Esophagus muscularis mucosa (tissue), 4 donors: ENCODE data around the gene NAT9. TPM values are rescaled to one million over a fixed set of nuclear protein-coding genes. Genes with fewer than 3 reads are reported as not detected.

Source experiments
- DNase-seq: peaks from one replicate; pipeline ENCODE4 v3.0.0-alpha.2; 2017; ENCODE audit errors: extremely low spot score
- H3K27ac ChIP-seq, 4 donors: fragments of 200-600 bp; sonication (generic); replicated peaks in 1 of 4; 1 replicate in 3 of 4; 2 replicates in 1 of 4; pipeline ENCODE4 v1.5.1; 2016 to 2019; ENCODE audit warnings: mild to moderate bottlenecking in 1 of 4
- H3K27me3 ChIP-seq, 4 donors: fragments of 200-600 bp; sonication (generic); one replicate each; pipeline versions ENCODE4 v1.5.1 to v1.6.0; 2016 to 2019
- H3K36me3 ChIP-seq, 4 donors: fragments of 200-600 bp; sonication (generic); one replicate each; pipeline ENCODE4 v1.5.1; 2016 to 2019
- H3K4me1 ChIP-seq, 4 donors: fragments of 200-600 bp; sonication (generic); one replicate each; pipeline ENCODE4 v1.5.1; 2016 to 2019
- H3K4me3 ChIP-seq, 4 donors: fragments of 200-600 bp; sonication (generic); 1 replicate in 2 of 4; 2 replicates in 2 of 4; pipeline ENCODE4 v1.5.1; 2016 to 2019; ENCODE audit warnings: mild to moderate bottlenecking in 4 of 4, moderate library complexity in 1 of 4
- H3K9me3 ChIP-seq, 4 donors: fragments of 200-600 bp; sonication (generic); 1 replicate in 3 of 4; 2 replicates in 1 of 4; pipeline ENCODE4 v1.5.1; 2016 to 2019
- EP300 ChIP-seq: sonication (generic); formaldehyde crosslinking; IDR thresholded peaks from one replicate; pipeline ENCODE4 v1.6.1; 2017; ENCODE audit warnings: antibody characterized with exemption
- POLR2A ChIP-seq: fragments of 450-650 bp; IDR thresholded peaks from one replicate; pipeline ENCODE4 v1.6.1; 2017; ENCODE audit warnings: antibody characterized with exemption, moderate library complexity, mild to moderate bottlenecking, low read depth
- POLR2AphosphoS5 ChIP-seq, 2 donors: sonication (generic); formaldehyde crosslinking; IDR thresholded peaks; one replicate each; pipeline ENCODE4 v1.6.1; 2017; ENCODE audit warnings: antibody characterized with exemption in 2 of 2
- WGBS: methylation state at CpG from one replicate; pipeline ENCODE4 v1.1.5; 2018; 5-methylcytosine and 5-hydroxymethylcytosine counted together
- intact Hi-C: fragments of 100-400 bp; cut with DNase I; formaldehyde crosslinking; loops from one replicate; pipeline ENCODE4 v1.15.1; 2023
- total RNA-seq, 4 donors: library from RNA; depleted of rRNA; stranded (reverse); fragments of >200 nt; gene quantifications; one replicate each; pipeline versions ENCODE4 v1.1.0 to v1.2.1, GENCODE V29; 2016
- TF ChIP-seq, protein P1 (sequence below), 3 experiments: fragments of 200-600 bp in 2 of 3; fragments of 450-650 bp in 1 of 3; sonication (generic) in 2 of 3; IDR thresholded peaks; one replicate each; pipeline ENCODE4 v1.5.1; 2017 to 2019; ENCODE audit warnings: antibody characterized with exemption in 3 of 3, mild to moderate bottlenecking in 2 of 3, moderate library complexity in 1 of 3

NAT9 gene
- total RNA-seq, 4 donors from 2014 or later, result 10.4 to 22.4 (median 17.7) TPM

DNA sequence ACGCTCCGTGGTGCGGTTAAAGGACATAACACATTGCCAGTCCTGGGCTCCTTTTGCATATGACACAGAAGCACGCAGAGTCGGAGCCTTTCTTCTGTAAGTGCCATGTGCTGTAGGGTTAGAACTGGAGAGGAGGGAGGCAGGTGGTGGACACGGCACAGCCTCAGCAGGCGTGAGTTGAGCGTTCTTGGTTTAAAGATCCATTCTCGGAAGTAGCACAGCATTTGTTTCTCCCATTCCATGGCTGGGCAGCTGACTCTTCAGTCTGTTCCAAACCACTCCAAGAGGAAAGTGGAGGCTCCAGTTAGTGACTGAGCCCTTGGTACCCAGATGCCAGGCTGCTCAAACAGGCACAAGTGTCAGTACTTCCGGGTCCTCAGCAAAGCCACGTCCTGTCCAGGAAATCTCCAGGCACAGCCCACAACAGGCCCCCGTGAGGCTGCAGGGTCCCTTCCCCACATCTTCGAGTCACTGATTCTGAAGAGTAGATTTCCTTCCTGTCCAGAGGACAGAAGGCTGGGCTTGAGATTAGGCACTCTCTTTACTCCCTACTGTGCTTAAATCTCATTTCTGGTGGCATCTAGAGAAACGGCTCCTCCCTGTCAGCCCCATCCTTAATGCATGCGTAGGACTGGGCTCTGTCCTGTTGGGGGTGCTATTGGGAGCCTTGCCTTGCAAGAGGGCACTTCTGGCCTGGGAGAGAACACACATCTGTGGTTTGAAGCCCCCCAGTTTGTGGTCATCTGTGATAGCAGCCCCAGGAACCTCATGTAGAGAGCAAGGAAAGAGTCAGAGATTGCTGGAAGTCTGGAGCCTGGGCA lies 39.6 kb upstream of the NAT9 start:
- intact Hi-C loops, result no loop called here
- peaks cover 2 to 44% (median 26%) of the 10 kb centered on the region in 4 donors for H3K36me3 ChIP-seq
- WGBS, result 89% methylated on average over 15 of the region's 15 CpGs

DNA sequence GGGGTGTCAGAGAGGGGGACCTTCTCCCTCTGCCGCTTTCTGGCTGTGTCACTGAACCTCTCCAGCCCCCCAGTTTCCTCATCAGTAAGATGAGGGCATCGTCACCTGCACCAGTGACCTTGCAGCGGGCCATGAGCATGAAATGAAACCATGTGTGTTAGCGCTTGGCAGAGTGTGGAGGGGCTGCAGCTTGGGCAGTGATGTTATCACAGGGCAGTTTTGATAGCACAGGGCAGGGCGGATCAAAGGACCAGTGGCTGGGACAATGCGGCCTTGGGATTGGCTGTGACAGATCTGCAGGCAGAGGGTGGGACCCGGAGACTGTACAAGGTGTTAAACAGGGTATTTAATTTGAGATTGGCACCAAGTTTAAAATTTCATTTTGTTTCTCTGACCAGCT lies 38.9 kb upstream of the NAT9 start:
- no peak for TF ChIP-seq EP300
- no peak for TF ChIP-seq POLR2A
- TF ChIP-seq, protein P1, sequence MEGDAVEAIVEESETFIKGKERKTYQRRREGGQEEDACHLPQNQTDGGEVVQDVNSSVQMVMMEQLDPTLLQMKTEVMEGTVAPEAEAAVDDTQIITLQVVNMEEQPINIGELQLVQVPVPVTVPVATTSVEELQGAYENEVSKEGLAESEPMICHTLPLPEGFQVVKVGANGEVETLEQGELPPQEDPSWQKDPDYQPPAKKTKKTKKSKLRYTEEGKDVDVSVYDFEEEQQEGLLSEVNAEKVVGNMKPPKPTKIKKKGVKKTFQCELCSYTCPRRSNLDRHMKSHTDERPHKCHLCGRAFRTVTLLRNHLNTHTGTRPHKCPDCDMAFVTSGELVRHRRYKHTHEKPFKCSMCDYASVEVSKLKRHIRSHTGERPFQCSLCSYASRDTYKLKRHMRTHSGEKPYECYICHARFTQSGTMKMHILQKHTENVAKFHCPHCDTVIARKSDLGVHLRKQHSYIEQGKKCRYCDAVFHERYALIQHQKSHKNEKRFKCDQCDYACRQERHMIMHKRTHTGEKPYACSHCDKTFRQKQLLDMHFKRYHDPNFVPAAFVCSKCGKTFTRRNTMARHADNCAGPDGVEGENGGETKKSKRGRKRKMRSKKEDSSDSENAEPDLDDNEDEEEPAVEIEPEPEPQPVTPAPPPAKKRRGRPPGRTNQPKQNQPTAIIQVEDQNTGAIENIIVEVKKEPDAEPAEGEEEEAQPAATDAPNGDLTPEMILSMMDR (IDR thresholded peaks at IDR 0.05), result no peak
- no peak for TF ChIP-seq POLR2AphosphoS5 (IDR thresholded peaks at IDR 0.05)
- WGBS, result 95% methylated on average over 7 of the region's 7 CpGs
- DNase-seq, result no peak
- H3K9me3 ChIP-seq, result no peaks in the 10 kb centered on the region
- no peak overlapping the region for H3K4me3 ChIP-seq
- peaks cover 10 to 20% (median 17%) of the 10 kb centered on the region in 4 donors for H3K4me1 ChIP-seq
- H3K36me3 ChIP-seq, result peaks cover 0 to 37% (median 21%) of the 10 kb centered on the region in 4 donors
- no peaks in the 10 kb centered on the region for H3K27me3 ChIP-seq
- intact Hi-C loops, result no loop called here
- H3K27ac ChIP-seq, result no peak overlapping the region

More for the DNA sequence above, 39.6 kb upstream of the NAT9 start:
- H3K27me3 ChIP-seq, result no peaks in the 10 kb centered on the region
- H3K4me3 ChIP-seq, result no peak overlapping the region
- TF ChIP-seq POLR2A, result no peak
- TF ChIP-seq EP300, result no peak
- TF ChIP-seq, protein P1 (IDR thresholded peaks at IDR 0.05), result no peak
- TF ChIP-seq POLR2AphosphoS5 (IDR thresholded peaks at IDR 0.05), result no peak
- H3K9me3 ChIP-seq, result no peaks in the 10 kb centered on the region
- H3K27ac ChIP-seq, result no peak overlapping the region
- DNase-seq, result no peak
- peaks cover 10 to 20% (median 17%) of the 10 kb centered on the region in 4 donors for H3K4me1 ChIP-seq

DNA sequence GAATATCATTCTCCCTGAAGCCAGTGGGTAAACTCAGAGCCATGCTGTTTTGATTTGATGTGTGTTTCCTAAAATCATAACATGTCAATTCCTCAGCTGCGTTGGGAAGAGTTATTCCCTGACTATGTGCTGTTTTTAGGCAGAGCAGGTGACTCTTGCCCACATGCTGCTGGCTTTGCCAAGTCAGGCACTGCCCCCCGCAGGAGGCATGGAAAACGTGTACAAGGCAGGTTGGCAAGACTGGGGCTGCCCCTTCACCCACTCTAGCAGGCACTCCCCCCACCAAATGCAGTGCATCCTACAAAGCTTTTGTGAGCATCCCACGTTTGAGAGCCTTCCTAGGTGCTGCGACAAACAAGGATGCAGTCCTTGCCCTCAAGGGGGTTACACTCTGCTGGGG lies 38.3 kb upstream of the NAT9 start:
- no peak overlapping the region for H3K27ac ChIP-seq
- H3K36me3 ChIP-seq, result peaks cover 0 to 32% (median 17%) of the 10 kb centered on the region in 4 donors
- no peaks in the 10 kb centered on the region for H3K9me3 ChIP-seq
- H3K4me3 ChIP-seq, result no peak overlapping the region
- intact Hi-C loops, result no loop called here
- 93% methylated on average over 3 of the region's 5 CpGs for WGBS
- H3K4me1 ChIP-seq, result peaks cover 10 to 20% (median 15%) of the 10 kb centered on the region in 4 donors
- TF ChIP-seq EP300 (no peak), POLR2AphosphoS5 (IDR thresholded peaks at IDR 0.05) (no peak), POLR2A (no peak)
- TF ChIP-seq, protein P1 (IDR thresholded peaks at IDR 0.05), result no peak
- H3K27me3 ChIP-seq, result no peaks in the 10 kb centered on the region
- no peak for DNase-seq

DNA sequence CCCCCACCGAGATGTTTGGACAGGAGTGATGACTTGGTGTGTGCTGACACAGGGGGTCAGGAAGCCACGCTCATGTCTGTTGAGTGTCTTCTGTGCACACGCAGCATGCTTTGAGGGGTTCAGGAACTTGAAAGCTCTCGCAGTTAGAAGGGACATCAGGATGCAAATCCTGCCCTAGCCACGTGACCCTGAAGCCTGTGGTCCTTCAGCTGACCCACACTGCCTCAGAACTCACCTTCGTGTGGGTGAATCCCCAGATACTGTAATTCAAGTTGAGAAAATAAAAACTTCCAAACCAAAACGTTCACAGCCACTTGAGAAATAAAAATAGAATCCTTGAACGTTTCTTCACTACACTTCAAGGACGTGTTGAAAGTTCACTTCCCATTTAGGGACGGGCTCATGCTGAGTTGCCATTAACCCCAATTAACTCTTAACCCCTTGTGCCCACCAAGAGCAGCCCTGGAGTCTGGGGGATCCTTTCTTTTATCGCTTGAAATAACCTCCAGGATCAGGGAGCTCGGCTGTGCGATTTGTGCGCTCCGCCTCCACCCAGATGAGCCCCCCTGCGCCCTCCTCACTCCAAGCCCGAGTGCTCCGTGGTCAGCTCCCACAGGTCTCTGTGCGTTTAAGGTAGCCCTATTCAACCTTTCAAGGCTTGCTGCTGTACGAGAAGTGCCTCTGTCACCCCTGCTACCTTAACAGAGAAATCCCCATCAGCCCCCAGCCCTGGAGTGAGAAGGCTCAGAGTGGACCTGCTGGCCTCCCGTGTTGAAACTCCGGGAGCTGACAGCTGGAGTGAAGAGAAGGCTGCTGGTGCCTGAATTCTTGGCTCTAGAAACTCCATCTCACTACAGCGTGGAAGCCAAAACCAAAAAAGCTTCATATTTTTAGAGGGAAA lies 36.2 kb upstream of the NAT9 start:
- H3K27ac ChIP-seq, result peak overlapping the region; percentile 31 to 62 (median 56)
- TF ChIP-seq, protein P1 (IDR thresholded peaks at IDR 0.05), result no peak
- no peak for TF ChIP-seq POLR2AphosphoS5 (IDR thresholded peaks at IDR 0.05)
- TF ChIP-seq EP300, result no peak
- TF ChIP-seq POLR2A, result no peak
- H3K27me3 ChIP-seq, result no peaks in the 10 kb centered on the region
- no peak for DNase-seq
- 44% methylated on average over 22 of the region's 23 CpGs for WGBS
- no peak overlapping the region for H3K4me3 ChIP-seq
- H3K4me1 ChIP-seq, result peaks cover 10 to 20% (median 15%) of the 10 kb centered on the region in 4 donors
- H3K36me3 ChIP-seq, result peaks cover 0 to 37% (median 8%) of the 10 kb centered on the region in 4 donors
- intact Hi-C loops, result no loop called here
- H3K9me3 ChIP-seq, result no peaks in the 10 kb centered on the region
